Upper lobe of right lung (tissue), 1 donor: ENCODE data around the gene RNF13. TPM values are rescaled to one million over a fixed set of nuclear protein-coding genes. Genes with fewer than 3 reads are reported as not detected.
"Not testable (repeated sequence)": the region's sequence is repeated elsewhere in the genome, so short reads cannot be mapped to it uniquely, and the experiment has no call there.

Experiments used
- ATAC-seq: fragments of 200-7000 bp; cut with Tn5 transposase; one replicate; pipeline ENCODE4 v1.9.1; 2020; ENCODE audit warnings: mild to moderate bottlenecking, moderate library complexity
- DNase-seq: peaks from one replicate; pipeline ENCODE4 v3.0.0-alpha.2; 2020
- H3K27ac ChIP-seq: fragments of 200-600 bp; one replicate; pipeline ENCODE4 v1.8.0; 2022
- H3K27me3 ChIP-seq: fragments of 200-600 bp; one replicate; pipeline ENCODE4 v1.8.0; 2022; ENCODE audit warnings: mild to moderate bottlenecking
- H3K36me3 ChIP-seq: fragments of 200-600 bp; one replicate; pipeline ENCODE4 v1.8.0; 2022
- H3K4me1 ChIP-seq: fragments of 200-600 bp; one replicate; pipeline ENCODE4 v1.8.0; 2022
- H3K4me3 ChIP-seq: fragments of 200-600 bp; one replicate; pipeline ENCODE4 v1.8.0; 2022; ENCODE audit warnings: mild to moderate bottlenecking
- H3K9me3 ChIP-seq: fragments of 200-600 bp; one replicate; pipeline ENCODE4 v1.8.0; 2022
- CTCF ChIP-seq: fragments of 200-600 bp; IDR thresholded peaks from one replicate; pipeline ENCODE4 v1.8.0; 2022; ENCODE audit warnings: antibody characterized with exemption
- intact Hi-C: fragments of 100-400 bp; cut with DNase I; formaldehyde crosslinking; loops from one replicate; pipeline ENCODE4 v1.11.0; 2022
- total RNA-seq: library from RNA; stranded (reverse); fragmentation: NEBNext Ultra II Directional; extraction: Animal tissue kit (Norgen Biotek cat#: 25700); gene quantifications from one replicate; pipeline ENCODE4 v1.2.1, GENCODE V29; 2021
- donor health status: DM: no; HTN: yes; CAD: no; lungs with severe emphysema.

RNF13 gene
- total RNA-seq, 1 donor from 2014 or later, result 136 TPM

DNA sequence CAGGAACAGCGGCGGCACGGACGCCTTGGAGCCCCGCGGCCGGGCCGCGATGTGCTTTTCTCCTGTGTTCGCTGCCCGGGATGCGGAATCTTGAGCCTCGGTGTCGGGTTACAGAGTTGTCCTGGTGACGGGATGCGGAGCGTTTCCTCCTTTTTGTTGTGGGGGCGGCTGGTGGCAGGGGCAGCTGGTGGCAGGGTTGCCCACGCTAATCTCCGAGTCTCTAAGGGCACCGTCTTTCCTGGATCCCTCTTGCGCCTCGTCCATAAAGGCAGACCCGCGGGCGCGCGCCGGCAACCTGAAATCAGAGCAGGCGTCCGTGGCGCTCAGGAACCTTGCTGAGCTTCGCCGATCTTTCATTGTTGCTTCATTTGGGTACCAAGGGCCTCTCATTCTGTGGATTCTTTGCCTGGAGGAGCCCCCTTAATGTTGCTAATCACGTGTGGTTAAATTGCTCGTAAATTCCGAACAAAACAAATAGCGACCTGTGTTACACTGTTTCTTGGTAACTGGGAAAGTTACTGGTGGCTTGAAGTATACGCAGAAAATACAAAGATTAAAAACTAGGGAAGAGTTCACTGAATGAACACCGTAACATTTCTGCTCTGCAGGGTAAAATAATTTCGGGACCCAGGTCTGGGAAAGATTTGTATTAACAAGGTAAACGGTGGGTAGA lies 158.5 kb downstream of the RNF13 start:
- Histone ChIP-seq H3K9me3 (no peaks in the 10 kb centered on the region), H3K27ac (no peak overlapping the region), H3K36me3 (no peaks in the 10 kb centered on the region), H3K4me3 (peak overlapping the region; percentile 73), H3K27me3 (no peaks in the 10 kb centered on the region), H3K4me1 (peaks cover 16% of the 10 kb centered on the region)
- DNase-seq (peak; percentile 76), ATAC-seq (peak; percentile 54)
- intact Hi-C loops, result no loop called here
- no peak for TF ChIP-seq CTCF

GRCh38 chr3:149975919-149976318 lies 162.9 kb downstream of the RNF13 start:
- DNase-seq (no peak), ATAC-seq (no peak)
- no peaks in the 10 kb centered on the region for H3K27me3 ChIP-seq
- no peak overlapping the region for H3K4me3 ChIP-seq
- TF ChIP-seq CTCF, result no peak
- peaks cover 6% of the 10 kb centered on the region for H3K4me1 ChIP-seq
- H3K27ac ChIP-seq, result no peak overlapping the region
- H3K9me3 ChIP-seq, result no peaks in the 10 kb centered on the region
- H3K36me3 ChIP-seq, result no peaks in the 10 kb centered on the region
- intact Hi-C loops, result no loop called here

GRCh38 chr3:149977386-149977785 lies 164.4 kb downstream of the RNF13 start:
- Histone ChIP-seq H3K27me3 (no peaks in the 10 kb centered on the region), H3K36me3 (no peaks in the 10 kb centered on the region), H3K9me3 (no peaks in the 10 kb centered on the region), H3K4me3 (no peak overlapping the region), H3K4me1 (no peaks in the 10 kb centered on the region), H3K27ac (no peak overlapping the region)
- DNase-seq, result no peak
- no peak for TF ChIP-seq CTCF
- intact Hi-C loops, result no loop called here
- no peak for ATAC-seq

DNA sequence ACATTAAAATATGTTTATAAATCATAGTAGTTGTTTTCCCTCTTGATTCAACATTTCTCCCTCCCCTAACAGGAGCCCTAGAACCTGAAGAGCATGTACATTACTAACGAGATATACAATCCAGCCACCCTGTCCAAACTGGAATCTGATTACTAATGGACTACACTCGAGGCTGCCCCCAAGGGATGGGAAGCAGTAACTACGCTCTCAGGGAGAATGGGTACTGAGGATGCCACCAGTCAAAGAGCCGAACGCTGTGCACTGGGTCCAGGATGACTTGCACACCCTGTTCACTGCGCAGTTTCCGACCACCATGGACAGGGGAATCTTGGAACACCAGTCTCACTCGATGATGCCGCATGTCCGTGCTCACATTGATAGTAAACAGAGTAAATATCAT lies 169.0 kb downstream of the RNF13 start:
- ATAC-seq, result peak; percentile 86
- H3K4me3 ChIP-seq, DNase-seq, H3K9me3 ChIP-seq, H3K36me3 ChIP-seq, H3K27ac ChIP-seq, H3K4me1 ChIP-seq, H3K27me3 ChIP-seq, intact Hi-C loops: not testable (repeated sequence)

- H3K36me3 ChIP-seq, H3K4me1 ChIP-seq, H3K4me3 ChIP-seq, H3K27ac ChIP-seq, DNase-seq, H3K27me3 ChIP-seq, H3K9me3 ChIP-seq, intact Hi-C loops: not testable (repeated sequence)
- ATAC-seq, result peak; percentile 21
Measured at GRCh38 chr3:149983053-149983452, 170.0 kb downstream of the RNF13 start.

GRCh38 chr3:149983628-149984027 lies 170.6 kb downstream of the RNF13 start:
- no peaks in the 10 kb centered on the region for H3K27me3 ChIP-seq
- no peak for DNase-seq
- no peaks in the 10 kb centered on the region for H3K36me3 ChIP-seq
- no peak overlapping the region for H3K4me3 ChIP-seq
- no peak overlapping the region for H3K27ac ChIP-seq
- no peak for TF ChIP-seq CTCF
- no peaks in the 10 kb centered on the region for H3K4me1 ChIP-seq
- intact Hi-C loops, result no loop called here
- ATAC-seq, result no peak
- H3K9me3 ChIP-seq, result no peaks in the 10 kb centered on the region

GRCh38 chr3:149989307-149989706 lies 176.3 kb downstream of the RNF13 start:
- TF ChIP-seq CTCF, result no peak
- DNase-seq (no peak), ATAC-seq (no peak)
- Histone ChIP-seq H3K9me3 (peaks cover 1% of the 10 kb centered on the region), H3K4me1 (peaks cover 4% of the 10 kb centered on the region), H3K36me3 (no peaks in the 10 kb centered on the region), H3K27ac (no peak overlapping the region), H3K4me3 (no peak overlapping the region), H3K27me3 (no peaks in the 10 kb centered on the region)
- intact Hi-C loops, result no loop called here
